SU-DHL-6 (cell line): ENCODE measurements around the gene KLRK1.

Experiments
- H2AFZ ChIP-seq: fragments of 200-600 bp; sonication (generic); 2 replicates; pipeline ENCODE4 v1.6.1; 2014; ENCODE audit warnings: low read depth, mild to moderate bottlenecking, moderate library complexity, mixed read lengths, antibody characterized with exemption, low read length; ENCODE audit not compliant: severe bottlenecking
- H3F3A ChIP-seq: fragments of 200-600 bp; shearing (Covaris generic); 2 replicates; pipeline ENCODE4 v1.6.0; 2016; ENCODE audit warnings: antibody characterized with exemption, mild to moderate bottlenecking; ENCODE audit not compliant: insufficient read depth
- H3K27ac ChIP-seq: fragments of 200-600 bp; sonication (generic); 2 replicates; pipeline ENCODE4 v1.5.1; 2016; ENCODE audit warnings: low read depth, mild to moderate bottlenecking, low read length, moderate library complexity, mixed read lengths
- H3K27me3 ChIP-seq: fragments of 200-600 bp; sonication (generic), shearing (Covaris generic); 2 replicates; pipeline ENCODE4 v1.6.0; 2014; ENCODE audit warnings: mild to moderate bottlenecking, low read length
- H3K36me3 ChIP-seq: fragments of 200-600 bp; sonication (generic); 2 replicates; pipeline ENCODE4 v1.6.1; 2014; ENCODE audit warnings: mild to moderate bottlenecking, low read length, mixed read lengths
- H3K4me2 ChIP-seq: fragments of 300-600, 200-600 bp; shearing (Covaris generic), sonication (generic); 2 replicates; pipeline ENCODE4 v1.6.0; 2014; ENCODE audit warnings: low read length, low read depth, mild to moderate bottlenecking; ENCODE audit not compliant: poor library complexity, severe bottlenecking
- H3K4me3 ChIP-seq: fragments of 200-600 bp; sonication (generic); 2 replicates; pipeline ENCODE4 v1.5.1; 2014; ENCODE audit warnings: antibody characterized with exemption, low read length, mild to moderate bottlenecking, mixed read lengths; ENCODE audit not compliant: insufficient read depth, poor library complexity, severe bottlenecking
- H3K79me2 ChIP-seq: fragments of 200-600 bp; sonication (generic); 2 replicates; pipeline ENCODE4 v1.6.1; 2014; ENCODE audit warnings: mild to moderate bottlenecking, low read length, moderate library complexity; ENCODE audit not compliant: insufficient read depth
- H3K9ac ChIP-seq: fragments of 200-600 bp; sonication (generic); 2 replicates; pipeline ENCODE4 v1.7.0; 2014; ENCODE audit warnings: mild to moderate bottlenecking, low read length
- H3K9me2 ChIP-seq: fragments of 200-600 bp; sonication (generic); replicated peaks from 2 replicates; pipeline ENCODE4 v1.6.1; 2014; ENCODE audit warnings: low read length; ENCODE audit not compliant: insufficient read depth
- H3K9me3 ChIP-seq: fragments of 200-600 bp; sonication (generic); 2 replicates; pipeline ENCODE4 v1.6.1; 2014; ENCODE audit warnings: low read length, mixed read lengths; ENCODE audit not compliant: insufficient read depth
- H4K20me1 ChIP-seq: fragments of 200-600 bp; sonication (generic); 2 replicates; pipeline ENCODE4 v1.6.1; 2014; ENCODE audit warnings: low read depth, mild to moderate bottlenecking, antibody characterized with exemption, low read length, moderate library complexity, mixed read lengths
- EZH2phosphoT487 ChIP-seq: fragments of 200-600 bp; sonication (generic), shearing (Covaris generic); conservative IDR thresholded peaks from 2 replicates; pipeline ENCODE4 v1.6.1; 2018; ENCODE audit warnings: mild to moderate bottlenecking, antibody characterized with exemption, low read length, moderate library complexity, mixed read lengths
- TF ChIP-seq, protein P1 (sequence below): fragments of 200-600 bp; sonication (generic); IDR thresholded peaks from one replicate; pipeline ENCODE4 v1.5.1; 2017; ENCODE audit warnings: antibody characterized with exemption, mild to moderate bottlenecking, low read length, moderate library complexity; ENCODE audit not compliant: insufficient read depth, poor library complexity, severe bottlenecking

Gene KLRK1

GRCh38 chr12:10386857-10387256 lies 3.0 kb downstream of the KLRK1 start:
- Histone ChIP-seq H3K4me2 (no peak overlapping the region), H3K27me3 (no peaks in the 10 kb centered on the region), H3K4me3 (no peak overlapping the region), H3K9me3 (no peaks in the 10 kb centered on the region), H3K27ac (no peak overlapping the region), H3K9me2 (no peaks in the 10 kb centered on the region), H3K36me3 (no peaks in the 10 kb centered on the region), H3F3A (no peaks in the 10 kb centered on the region), H3K79me2 (no peaks in the 10 kb centered on the region), H4K20me1 (no peaks in the 10 kb centered on the region), H3K9ac (no peak overlapping the region), H2AFZ (no peak overlapping the region)
- TF ChIP-seq, protein P1, sequence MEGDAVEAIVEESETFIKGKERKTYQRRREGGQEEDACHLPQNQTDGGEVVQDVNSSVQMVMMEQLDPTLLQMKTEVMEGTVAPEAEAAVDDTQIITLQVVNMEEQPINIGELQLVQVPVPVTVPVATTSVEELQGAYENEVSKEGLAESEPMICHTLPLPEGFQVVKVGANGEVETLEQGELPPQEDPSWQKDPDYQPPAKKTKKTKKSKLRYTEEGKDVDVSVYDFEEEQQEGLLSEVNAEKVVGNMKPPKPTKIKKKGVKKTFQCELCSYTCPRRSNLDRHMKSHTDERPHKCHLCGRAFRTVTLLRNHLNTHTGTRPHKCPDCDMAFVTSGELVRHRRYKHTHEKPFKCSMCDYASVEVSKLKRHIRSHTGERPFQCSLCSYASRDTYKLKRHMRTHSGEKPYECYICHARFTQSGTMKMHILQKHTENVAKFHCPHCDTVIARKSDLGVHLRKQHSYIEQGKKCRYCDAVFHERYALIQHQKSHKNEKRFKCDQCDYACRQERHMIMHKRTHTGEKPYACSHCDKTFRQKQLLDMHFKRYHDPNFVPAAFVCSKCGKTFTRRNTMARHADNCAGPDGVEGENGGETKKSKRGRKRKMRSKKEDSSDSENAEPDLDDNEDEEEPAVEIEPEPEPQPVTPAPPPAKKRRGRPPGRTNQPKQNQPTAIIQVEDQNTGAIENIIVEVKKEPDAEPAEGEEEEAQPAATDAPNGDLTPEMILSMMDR = no peak
- TF ChIP-seq EZH2phosphoT487 = no peak

GRCh38 chr12:10385166-10385613 lies 4.7 kb downstream of the KLRK1 start:
- Histone ChIP-seq H4K20me1 (no peaks in the 10 kb centered on the region), H3K27me3 (no peaks in the 10 kb centered on the region), H3K4me2 (no peak overlapping the region), H3K79me2 (no peaks in the 10 kb centered on the region), H3F3A (no peaks in the 10 kb centered on the region), H3K9me2 (no peaks in the 10 kb centered on the region), H3K4me3 (no peak overlapping the region), H3K9me3 (no peaks in the 10 kb centered on the region), H3K27ac (no peak overlapping the region), H3K36me3 (no peaks in the 10 kb centered on the region), H2AFZ (no peak overlapping the region), H3K9ac (no peak overlapping the region)
- no peak for TF ChIP-seq EZH2phosphoT487
- TF ChIP-seq, protein P1 = no peak

DNA sequence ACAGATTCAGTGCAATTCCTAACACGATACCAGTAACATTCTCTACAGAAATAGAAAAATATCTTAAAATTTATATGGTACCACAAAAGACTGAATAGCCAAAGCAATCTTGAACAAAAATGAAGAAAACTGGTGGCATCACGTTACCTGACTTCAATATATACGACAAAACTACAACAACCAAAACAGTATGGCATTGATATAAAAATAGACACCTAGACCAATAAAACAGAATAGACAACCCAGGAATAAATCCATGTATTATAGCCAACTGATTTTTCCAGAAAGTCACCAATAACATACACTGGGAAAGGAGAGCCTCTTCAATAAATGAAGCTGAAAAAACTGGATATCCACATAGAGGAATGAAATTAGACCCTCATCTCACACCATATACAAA lies 5.7 kb downstream of the KLRK1 start:
- H4K20me1 ChIP-seq = no peaks in the 10 kb centered on the region
- no peaks in the 10 kb centered on the region for H3K79me2 ChIP-seq
- no peak overlapping the region for H2AFZ ChIP-seq
- no peaks in the 10 kb centered on the region for H3K9me2 ChIP-seq
- H3K9me3 ChIP-seq = no peaks in the 10 kb centered on the region
- no peak for TF ChIP-seq EZH2phosphoT487
- TF ChIP-seq, protein P1 = no peak
- H3K9ac ChIP-seq = no peak overlapping the region
- no peak overlapping the region for H3K4me3 ChIP-seq
- no peaks in the 10 kb centered on the region for H3K36me3 ChIP-seq
- H3F3A ChIP-seq = no peaks in the 10 kb centered on the region
- no peak overlapping the region for H3K4me2 ChIP-seq
- no peak overlapping the region for H3K27ac ChIP-seq
- no peaks in the 10 kb centered on the region for H3K27me3 ChIP-seq
